GM12878 (cell line): ENCODE data around the gene RASGRF1. TPM values are rescaled to one million over a fixed set of nuclear protein-coding genes. Genes with fewer than 3 reads are reported as not detected.

Source experiments
- ATAC-seq: fragments of 200-7000 bp; cut with Tn5 transposase; 3 replicates; pipeline ENCODE4 v1.9.1; 2020; ENCODE audit warnings: mild to moderate bottlenecking, moderate library complexity
- BruUV-seq: library from RNA; stranded (reverse); fragments of 400-500 nt; replicated peaks from 2 replicates; lab custom pipeline; 2021; lab: Mats Ljungman, UMichigan
- CTCF ChIA-PET: fragments of 300-600 bp; sonication (Branson Sonifier 250); formaldehyde crosslinking; extraction: SDS; loops from one replicate; lab custom pipeline; 2021; ENCODE audit warnings: inconsistent platforms; lab: Yijun Ruan, JAX
- POLR2A ChIA-PET: fragments of 350-600 bp; formaldehyde crosslinking; extraction: SDS; loops from one replicate; lab custom pipeline; 2021; ENCODE audit warnings: inconsistent platforms; lab: Charles Lee
- RAD21 ChIA-PET: fragments of 300-600 bp; sonication (Branson Sonifier 250); formaldehyde crosslinking; loops from one replicate; lab custom pipeline; 2023; ENCODE audit warnings: antibody characterized with exemption; ENCODE audit not compliant: unreplicated experiment; lab: Charles Lee
- SMC1A ChIA-PET: fragments of 300-600 bp; sonication (Branson Sonifier 250); formaldehyde crosslinking; loops from one replicate; lab custom pipeline; 2023; ENCODE audit not compliant: unreplicated experiment, uncharacterized antibody; lab: Charles Lee
- DNase-seq: peaks from one replicate; pipeline ENCODE4 v3.0.0-alpha.2; 2011; ENCODE audit warnings: low read depth, low spot score
- FAIRE-seq: peaks from 3 replicates; lab custom pipeline; 2011; peaks lifted over from hg19 to GRCh38; lab: Jason Lieb, UNC
- H2AFZ ChIP-seq: 2 replicates; pipeline ENCODE4 v1.6.0; 2011; ENCODE audit warnings: low read depth, low read length, control low read depth; ENCODE audit not compliant: control insufficient read depth
- H3K27ac ChIP-seq: 2 replicates; pipeline ENCODE4 v1.5.1; 2011; ENCODE audit warnings: control low read depth; ENCODE audit not compliant: control insufficient read depth, insufficient read depth
- H3K27me3 ChIP-seq, 2 experiments: replicated peaks in 1 of 2; 2 replicates each; pipeline versions ENCODE4 v1.6.0 to v1.6.1; 2011; ENCODE audit warnings: low read length in 1 of 2; ENCODE audit not compliant: control insufficient read depth in 2 of 2, insufficient read depth in 2 of 2
- H3K36me3 ChIP-seq, 2 experiments: 2 replicates each; pipeline ENCODE4 v1.5.1; 2011; ENCODE audit warnings: low read length in 1 of 2; ENCODE audit not compliant: control insufficient read depth in 2 of 2, insufficient read depth in 2 of 2
- H3K4me1 ChIP-seq: 2 replicates; pipeline ENCODE4 v1.6.1; 2011; ENCODE audit warnings: mild to moderate bottlenecking, low read length, moderate library complexity, mixed read lengths; ENCODE audit not compliant: control insufficient read depth, insufficient read depth
- H3K4me2 ChIP-seq: 2 replicates; pipeline ENCODE4 v1.6.0; 2011; ENCODE audit warnings: control low read depth; ENCODE audit not compliant: control insufficient read depth, insufficient read depth
- H3K4me3 ChIP-seq: fragments of 200-600 bp; sonication (generic); 2 replicates; pipeline ENCODE4 v1.5.1; 2016
- H3K79me2 ChIP-seq: 2 replicates; pipeline ENCODE4 v1.6.0; 2011; ENCODE audit warnings: low read length; ENCODE audit not compliant: control insufficient read depth, insufficient read depth
- H3K9ac ChIP-seq: 2 replicates; pipeline ENCODE4 v1.8.0; 2011; ENCODE audit warnings: low read length, control low read depth, mixed read lengths; ENCODE audit not compliant: control insufficient read depth, insufficient read depth
- H3K9me3 ChIP-seq: replicated peaks from 3 replicates; pipeline ENCODE4 v1.5.1; 2011; ENCODE audit warnings: mild to moderate bottlenecking, low read length; ENCODE audit not compliant: control insufficient read depth, insufficient read depth
- H4K20me1 ChIP-seq: 2 replicates; pipeline ENCODE4 v1.6.0; 2011; ENCODE audit not compliant: control insufficient read depth, insufficient read depth
- DPF2 ChIP-seq: fragments of 450-650 bp; IDR thresholded peaks from 2 replicates; pipeline ENCODE4 v1.6.1; 2017; ENCODE audit warnings: mild to moderate bottlenecking
- E2F4 ChIP-seq: IDR thresholded peaks from 2 replicates; pipeline ENCODE4 v1.6.1; 2012; ENCODE audit warnings: low read depth, low read length, improper control_type of control experiment
- FOXM1 ChIP-seq: IDR thresholded peaks from 2 replicates; pipeline ENCODE4 v1.6.1; 2012; ENCODE audit warnings: low read depth, mild to moderate bottlenecking, inconsistent platforms, low read length, moderate library complexity
- IRF4 ChIP-seq: IDR thresholded peaks from 2 replicates; pipeline ENCODE4 v1.6.1; 2011; ENCODE audit warnings: low read depth, low read length
- JUND ChIP-seq: IDR thresholded peaks from 2 replicates; pipeline ENCODE4 v1.6.1; 2012; ENCODE audit warnings: low read depth, mild to moderate bottlenecking, low read length, improper control_type of control experiment, moderate library complexity
- LARP7 ChIP-seq: fragments of 450-650 bp; IDR thresholded peaks from 2 replicates; pipeline ENCODE4 v1.6.1; 2017; ENCODE audit warnings: mild to moderate bottlenecking
- MEF2A ChIP-seq: IDR thresholded peaks from 2 replicates; pipeline ENCODE4 v1.6.1; 2011; ENCODE audit warnings: low read depth, mild to moderate bottlenecking, low read length, moderate library complexity; ENCODE audit not compliant: insufficient read depth
- NFYA ChIP-seq: IDR thresholded peaks from 2 replicates; pipeline ENCODE4 v1.6.1; 2011; ENCODE audit warnings: low read depth, mild to moderate bottlenecking, low read length, improper control_type of control experiment, borderline replicate concordance
- REST ChIP-seq: IDR thresholded peaks from 2 replicates; pipeline ENCODE4 v1.6.1; 2012; ENCODE audit warnings: mild to moderate bottlenecking, low read depth, low read length
- TCF12 ChIP-seq: IDR thresholded peaks from 2 replicates; pipeline ENCODE4 v1.6.1; 2011; ENCODE audit warnings: low read depth, mild to moderate bottlenecking, low read length
- WRNIP1 ChIP-seq: IDR thresholded peaks from 2 replicates; pipeline ENCODE4 v1.6.1; 2011; ENCODE audit warnings: low read depth, low read length, improper control_type of control experiment, borderline replicate concordance
- ZNF687 ChIP-seq: fragments of 450-650 bp; IDR thresholded peaks from 2 replicates; pipeline ENCODE4 v1.6.1; 2017; ENCODE audit warnings: mild to moderate bottlenecking, moderate library complexity
- WGBS: methylation state at CpG from one replicate; pipeline ENCODE4 v1.1.6; 2016; ENCODE audit warnings: low lambda C conversion rate; ENCODE audit not compliant: insufficient replicate concordance, insufficient coverage; ENCODE audit errors: missing lambda C conversion rate; 5-methylcytosine and 5-hydroxymethylcytosine counted together
- in situ Hi-C: fragments of 300-500 bp; cut with MboI; formaldehyde crosslinking; loops from 9 replicates; pipeline ENCODE4 v1.14.3; 2018; ENCODE audit warnings: mixed read lengths
- intact Hi-C: fragments of 100-400 bp; cut with micrococcal nuclease; formaldehyde crosslinking; loops from one replicate; pipeline ENCODE4 v1.14.2; 2022; ENCODE audit not compliant: unreplicated experiment
- polyA plus RNA-seq, 11 experiments: library from polyadenylated mRNA; depleted of rRNA in 4 of 11; unstranded in 6 of 11; stranded (reverse) in 5 of 11; fragments of >200 nt; fragmentation: Nextera tagmentation in 4 of 11; fragmentation: Illumina TruSeq in 1 of 11; extraction: Ambion mirVana in 4 of 11; extraction: Trizol in 1 of 11; gene quantifications; 1 replicate in 1 of 11; 2 replicates in 10 of 11; pipeline versions ENCODE4 v1.2.1 to v1.2.3, GENCODE V29; 2011 to 2016; ENCODE audit warnings: inconsistent platforms in 2 of 11, missing spikeins in 2 of 11, low read depth in 1 of 11
- total RNA-seq, 4 experiments: library from RNA; depleted of rRNA in 3 of 4; stranded (reverse); fragments of >200 nt in 3 of 4; fragmentation: Illumina TruSeq in 1 of 4; extraction: Trizol in 1 of 4; gene quantifications; 2 replicates each; pipeline versions ENCODE4 v1.2.1 to v1.2.3, GENCODE V29; 2013 to 2021
- TF ChIP-seq, protein P1 (sequence below): fragments of 450-650 bp; IDR thresholded peaks from 2 replicates; pipeline ENCODE4 v1.6.1; 2016; ENCODE audit warnings: mild to moderate bottlenecking

Gene RASGRF1
- total and polyA plus RNA-seq, 10 of the 15 experiments (the other 5 are each of a cell fraction or from before 2014, with no cell fraction given) = 0.20 to 1.9 (median 0.86) TPM

DNA sequence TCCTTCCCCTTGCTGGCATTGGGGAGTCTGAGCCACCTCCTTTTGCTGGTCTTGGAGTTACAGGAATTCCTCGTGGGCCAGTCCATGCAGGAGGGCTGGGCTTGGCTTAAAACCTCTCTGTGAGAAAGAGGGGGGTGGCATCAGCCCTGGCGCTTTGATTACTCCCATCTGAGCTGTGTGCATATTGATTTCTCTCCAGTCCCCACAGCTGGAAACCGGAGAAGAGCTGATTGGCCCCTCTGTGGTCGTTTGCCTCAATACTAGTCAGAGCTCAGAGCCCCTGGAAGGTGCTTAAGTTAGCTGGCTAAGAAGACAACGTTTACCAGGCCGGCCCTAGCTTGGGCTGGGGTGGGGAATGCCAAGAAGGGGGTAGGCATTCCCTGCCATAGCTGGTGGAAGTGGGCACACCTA, 4.0 kb upstream of the RASGRF1 start (continued):
- no peak for TF ChIP-seq REST
- TF ChIP-seq TCF12 = no peak
- no peak for TF ChIP-seq JUND
- no peak for TF ChIP-seq WRNIP1
- no peak for TF ChIP-seq LARP7
- TF ChIP-seq DPF2 = no peak
- TF ChIP-seq, all 136 proteins: peak for 0

DNA sequence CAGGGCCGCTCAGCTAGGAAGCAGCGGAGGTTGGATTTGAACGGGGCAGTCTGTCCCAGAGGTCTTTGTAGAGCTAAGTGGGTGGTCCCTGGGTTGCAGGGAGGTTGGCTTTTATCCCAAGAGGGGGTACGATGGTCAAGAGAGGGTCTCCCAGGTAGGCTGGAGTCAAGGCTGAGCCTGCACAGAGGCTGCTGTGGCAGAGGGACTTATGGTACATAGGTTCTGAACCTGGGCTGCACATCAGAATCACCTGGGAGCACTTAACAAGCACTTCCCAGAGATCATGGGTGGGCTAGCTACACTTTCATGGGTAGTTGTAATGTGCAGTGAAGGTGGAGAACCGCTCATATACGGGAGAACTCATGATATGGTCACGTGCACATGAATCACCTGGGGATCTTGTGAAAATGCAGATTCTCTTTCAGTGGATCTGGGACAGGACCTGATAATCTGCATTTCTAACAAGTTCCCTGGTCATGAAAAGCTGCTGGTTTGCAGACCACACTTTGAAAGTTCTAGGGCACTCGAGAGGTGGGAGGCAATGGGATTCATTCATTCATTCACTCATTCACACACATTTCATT, 2.9 kb upstream of the RASGRF1 start:
- Histone ChIP-seq H3K9ac (no peak overlapping the region), H2AFZ (no peak overlapping the region), H3K4me3 (no peak overlapping the region), H3K36me3 (no peaks in the 10 kb centered on the region), H3K4me2 (no peak overlapping the region), H3K9me3 (no peaks in the 10 kb centered on the region; the same call in 2 of the 3 replicates), H3K79me2 (no peaks in the 10 kb centered on the region), H3K4me1 (no peaks in the 10 kb centered on the region; the same call in 1 of the 2 replicates), H4K20me1 (no peaks in the 10 kb centered on the region), H3K27me3 (peaks cover 9 to 15% of the 10 kb centered on the region in 2 experiments), H3K27ac (no peak overlapping the region)
- ATAC-seq (no peak), DNase-seq (no peak), FAIRE-seq (no peak)
- CTCF ChIA-PET = no interaction called here
- SMC1A ChIA-PET = no interaction called here
- intact Hi-C loops (no loop called here), in situ Hi-C loops (no loop called here)
- WGBS = 18% methylated on average over 8 of the region's 8 CpGs
- POLR2A ChIA-PET = no interaction called here
- BruUV-seq = no TSS peak
- RAD21 ChIA-PET = no interaction called here
- no peak for TF ChIP-seq IRF4
- TF ChIP-seq E2F4 = no peak
- TF ChIP-seq MEF2A = no peak
- TF ChIP-seq ZNF687 = no peak
- TF ChIP-seq NFYA = no peak
- TF ChIP-seq FOXM1 = no peak
- TF ChIP-seq, protein P1, sequence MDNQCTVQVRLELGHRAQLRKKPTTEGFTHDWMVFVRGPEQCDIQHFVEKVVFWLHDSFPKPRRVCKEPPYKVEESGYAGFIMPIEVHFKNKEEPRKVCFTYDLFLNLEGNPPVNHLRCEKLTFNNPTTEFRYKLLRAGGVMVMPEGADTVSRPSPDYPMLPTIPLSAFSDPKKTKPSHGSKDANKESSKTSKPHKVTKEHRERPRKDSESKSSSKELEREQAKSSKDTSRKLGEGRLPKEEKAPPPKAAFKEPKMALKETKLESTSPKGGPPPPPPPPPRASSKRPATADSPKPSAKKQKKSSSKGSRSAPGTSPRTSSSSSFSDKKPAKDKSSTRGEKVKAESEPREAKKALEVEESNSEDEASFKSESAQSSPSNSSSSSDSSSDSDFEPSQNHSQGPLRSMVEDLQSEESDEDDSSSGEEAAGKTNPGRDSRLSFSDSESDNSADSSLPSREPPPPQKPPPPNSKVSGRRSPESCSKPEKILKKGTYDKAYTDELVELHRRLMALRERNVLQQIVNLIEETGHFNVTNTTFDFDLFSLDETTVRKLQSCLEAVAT = no peak
